Psoas muscle (tissue), 8 donors: Measurements from ENCODE around the gene CLCA1. TPM values are rescaled to one million over a fixed set of nuclear protein-coding genes. Genes with fewer than 3 reads are reported as not detected.

ENCODE experiments used
- ATAC-seq, 4 donors: fragments of 200-7000 bp; cut with Tn5 transposase; one replicate each; pipeline ENCODE4 v1.9.1; 2020; ENCODE audit warnings: moderate library complexity in 3 of 4, mild to moderate bottlenecking in 2 of 4
- DNase-seq, 2 donors: peaks; one replicate each; pipeline ENCODE4 v3.0.0-alpha.2; 2020
- H3K27ac ChIP-seq: fragments of 200-600 bp; one replicate; pipeline ENCODE4 v1.8.0; 2022
- H3K27me3 ChIP-seq, 3 donors: fragments of 200-600 bp in 1 of 3; one replicate each; pipeline versions ENCODE4 v1.6.1 to v1.8.0; 2013 to 2022; ENCODE audit warnings: low read length in 2 of 3, mild to moderate bottlenecking in 2 of 3, moderate library complexity in 1 of 3; ENCODE audit not compliant: insufficient read depth in 3 of 3
- H3K36me3 ChIP-seq, 2 donors: fragments of 200-600 bp in 1 of 2; one replicate each; pipeline versions ENCODE4 v1.6.1 to v1.8.0; 2013 to 2022; ENCODE audit warnings: low read depth in 1 of 2, mild to moderate bottlenecking in 1 of 2, moderate library complexity in 1 of 2; ENCODE audit not compliant: insufficient read depth in 1 of 2
- H3K4me1 ChIP-seq: fragments of 200-600 bp; one replicate; pipeline ENCODE4 v1.8.0; 2022
- H3K4me3 ChIP-seq: fragments of 200-600 bp; one replicate; pipeline ENCODE4 v1.8.0; 2022; ENCODE audit warnings: mild to moderate bottlenecking
- H3K9me3 ChIP-seq: fragments of 200-600 bp; one replicate; pipeline ENCODE4 v1.8.0; 2022
- WGBS, 3 donors: extraction: QIAGEN DNeasy Blood & Tissue Kit; methylation state at CpG; one replicate each; pipeline versions ENCODE4 v1.1.6 to v1.1.7; 2013; 5-methylcytosine and 5-hydroxymethylcytosine counted together
- intact Hi-C, 2 donors: fragments of 100-400 bp; cut with DNase I; formaldehyde crosslinking; loops; one replicate each; pipeline versions ENCODE4 v1.11.0 to v1.14.2; 2022
- polyA plus RNA-seq, 3 donors: library from polyadenylated mRNA; stranded (reverse); fragments of 200-250 nt; gene quantifications; one replicate each; pipeline ENCODE4 v1.2.3, GENCODE V29; 2013
- total RNA-seq, 4 donors: library from RNA; stranded (reverse); fragmentation: NEBNext Ultra II Directional in 2 of 4; extraction: Animal tissue kit (Norgen Biotek cat#: 25700) in 2 of 4; gene quantifications; one replicate each; pipeline versions ENCODE4 v1.2.1 to v1.2.4, GENCODE V29; 2021 to 2023
- TF ChIP-seq, protein P1 (sequence below): fragments of 200-600 bp; IDR thresholded peaks from one replicate; pipeline ENCODE4 v1.8.0; 2022; ENCODE audit warnings: antibody characterized with exemption
- donor health status: healthy with polysubstance abuse.
- donor health status: DM: no; HTN: no; CAD: no; lungs with moderate emphysema.
- donor health status: Bipolar disorder and iron deficiency.
- donor health status: healthy.
- donor health status: DM: yes; HTN: yes; CAD: no.
- donor health status: DM: no; HTN: no; CAD: no.
- donor health status: DM: no; HTN: no; CAD: no.
- donor health status: DM: yes; HTN: yes; CAD: no.

CLCA1 gene
- total and polyA plus RNA-seq, 7 donors, result 0.03 to 0.09 (median 0.07) TPM; not detected in 4

DNA sequence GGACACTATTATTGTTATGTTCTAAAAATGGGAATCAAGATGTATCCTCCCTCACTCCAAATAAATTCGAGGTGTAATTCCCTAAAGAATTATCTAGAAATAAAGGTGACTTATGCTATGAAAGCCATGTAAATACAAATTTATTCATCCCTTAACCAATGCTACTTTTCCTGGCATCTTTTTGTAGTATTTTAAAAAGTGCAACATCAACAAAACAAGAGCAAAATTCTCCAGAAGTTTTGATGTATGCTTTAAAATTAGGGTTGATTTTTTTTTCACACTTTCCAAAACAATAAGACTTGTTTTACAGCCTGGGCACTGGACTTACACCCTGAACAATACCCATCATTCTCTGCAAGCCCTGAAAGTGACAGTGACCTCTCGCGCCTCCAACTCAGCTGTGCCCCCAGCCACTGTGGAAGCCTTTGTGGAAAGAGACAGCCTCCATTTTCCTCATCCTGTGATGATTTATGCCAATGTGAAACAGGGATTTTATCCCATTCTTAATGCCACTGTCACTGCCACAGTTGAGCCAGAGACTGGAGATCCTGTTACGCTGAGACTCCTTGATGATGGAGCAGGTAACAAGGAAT, 21.4 kb upstream of the CLCA1 start:
- Histone ChIP-seq H3K36me3 (no peaks in the 10 kb centered on the region), H3K4me3 (no peak overlapping the region), H3K9me3 (no peaks in the 10 kb centered on the region), H3K27me3 (no peaks in the 10 kb centered on the region), H3K4me1 (no peaks in the 10 kb centered on the region), H3K27ac (no peak overlapping the region)
- ATAC-seq (no peak), DNase-seq (no peak)
- 67 to 77% (median 70%) methylated on average over 4 of the region's 4 CpGs for WGBS, 3 donors
- intact Hi-C loops, result no loop called here
- TF ChIP-seq, protein P1, sequence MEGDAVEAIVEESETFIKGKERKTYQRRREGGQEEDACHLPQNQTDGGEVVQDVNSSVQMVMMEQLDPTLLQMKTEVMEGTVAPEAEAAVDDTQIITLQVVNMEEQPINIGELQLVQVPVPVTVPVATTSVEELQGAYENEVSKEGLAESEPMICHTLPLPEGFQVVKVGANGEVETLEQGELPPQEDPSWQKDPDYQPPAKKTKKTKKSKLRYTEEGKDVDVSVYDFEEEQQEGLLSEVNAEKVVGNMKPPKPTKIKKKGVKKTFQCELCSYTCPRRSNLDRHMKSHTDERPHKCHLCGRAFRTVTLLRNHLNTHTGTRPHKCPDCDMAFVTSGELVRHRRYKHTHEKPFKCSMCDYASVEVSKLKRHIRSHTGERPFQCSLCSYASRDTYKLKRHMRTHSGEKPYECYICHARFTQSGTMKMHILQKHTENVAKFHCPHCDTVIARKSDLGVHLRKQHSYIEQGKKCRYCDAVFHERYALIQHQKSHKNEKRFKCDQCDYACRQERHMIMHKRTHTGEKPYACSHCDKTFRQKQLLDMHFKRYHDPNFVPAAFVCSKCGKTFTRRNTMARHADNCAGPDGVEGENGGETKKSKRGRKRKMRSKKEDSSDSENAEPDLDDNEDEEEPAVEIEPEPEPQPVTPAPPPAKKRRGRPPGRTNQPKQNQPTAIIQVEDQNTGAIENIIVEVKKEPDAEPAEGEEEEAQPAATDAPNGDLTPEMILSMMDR, result no peak

DNA sequence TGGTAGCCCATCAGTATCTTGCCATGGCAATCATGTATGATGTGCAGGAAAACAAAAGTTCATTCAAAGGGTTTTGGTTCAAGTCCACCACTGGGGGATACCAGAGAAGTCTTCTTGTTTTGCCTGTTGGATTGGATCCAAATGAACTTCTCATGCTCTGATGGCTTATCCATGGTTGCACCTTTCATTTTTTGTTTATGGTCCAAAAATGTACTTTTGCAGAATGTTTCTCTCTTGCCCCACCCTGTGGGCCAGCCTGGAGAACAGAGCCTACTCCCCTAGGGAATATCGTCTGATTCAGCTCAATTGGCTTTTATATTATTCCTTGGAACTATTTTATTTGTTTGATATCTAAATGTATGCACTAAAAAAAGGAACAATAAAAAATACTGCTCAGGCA, 20.1 kb upstream of the CLCA1 start:
- DNase-seq (no peak), ATAC-seq (no peak)
- intact Hi-C loops, result no loop called here
- Histone ChIP-seq H3K27me3 (no peaks in the 10 kb centered on the region), H3K4me1 (no peaks in the 10 kb centered on the region), H3K36me3 (no peaks in the 10 kb centered on the region), H3K9me3 (no peaks in the 10 kb centered on the region), H3K27ac (no peak overlapping the region), H3K4me3 (no peak overlapping the region)
- TF ChIP-seq, protein P1, result no peak
- WGBS, 3 donors, result 64 to 69% (median 66%) methylated on average over 1 of the region's 1 CpG

DNA sequence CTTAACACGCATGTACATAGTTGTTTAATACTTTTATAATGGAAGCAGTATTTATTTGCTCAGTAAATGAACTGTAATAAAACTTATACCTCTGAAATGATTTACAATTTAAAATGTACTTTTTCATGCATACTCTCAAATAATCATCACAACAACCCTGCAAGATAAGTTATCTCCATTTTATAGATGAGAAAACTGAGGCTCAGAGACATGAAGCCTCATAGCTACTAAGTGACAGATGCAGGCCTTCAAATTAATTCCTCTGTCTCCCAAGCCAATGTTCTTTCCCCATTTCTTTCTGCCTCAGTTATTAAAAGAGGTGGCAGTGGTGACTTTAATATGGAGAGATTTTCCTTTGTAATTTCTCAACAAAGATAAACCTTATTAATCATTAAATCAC, 19.6 kb upstream of the CLCA1 start:
- H3K4me3 ChIP-seq, result no peak overlapping the region
- intact Hi-C loops, result no loop called here
- H3K9me3 ChIP-seq, result no peaks in the 10 kb centered on the region
- 91 to 96% (median 95%) methylated on average over 1 of the region's 1 CpG for WGBS, 3 donors
- no peaks in the 10 kb centered on the region for H3K4me1 ChIP-seq
- H3K27ac ChIP-seq, result no peak overlapping the region
- no peaks in the 10 kb centered on the region for H3K27me3 ChIP-seq
- no peak for ATAC-seq
- TF ChIP-seq, protein P1, result no peak
- DNase-seq, result no peak
- no peaks in the 10 kb centered on the region for H3K36me3 ChIP-seq

DNA sequence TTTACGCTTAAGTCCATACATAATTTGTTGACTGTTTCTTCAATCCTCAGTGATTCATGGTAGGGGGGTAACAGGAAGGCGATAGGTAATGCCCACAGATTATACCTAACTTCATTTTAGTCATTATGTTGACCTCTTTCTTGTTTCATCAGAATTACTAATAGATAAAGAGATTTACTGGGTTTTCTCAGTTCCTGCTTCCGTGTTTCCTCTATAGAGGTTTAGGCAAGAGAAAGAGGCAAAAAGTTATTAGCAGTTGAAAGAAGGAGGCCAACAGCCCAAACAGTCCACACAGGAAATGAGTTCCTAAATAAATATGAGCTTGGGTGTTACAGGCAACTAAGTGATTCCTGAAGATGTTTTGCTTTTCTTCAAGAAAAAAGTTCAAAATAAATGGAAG, 17.9 kb upstream of the CLCA1 start:
- Histone ChIP-seq H3K9me3 (no peaks in the 10 kb centered on the region), H3K27me3 (no peaks in the 10 kb centered on the region), H3K27ac (no peak overlapping the region), H3K36me3 (no peaks in the 10 kb centered on the region), H3K4me3 (no peak overlapping the region), H3K4me1 (no peaks in the 10 kb centered on the region)
- TF ChIP-seq, protein P1, result no peak
- ATAC-seq, result no peak
- intact Hi-C loops, result no loop called here
- no peak for DNase-seq
- WGBS, 3 donors, result 59 to 64% (median 60%) methylated on average over 3 of the region's 3 CpGs

DNA sequence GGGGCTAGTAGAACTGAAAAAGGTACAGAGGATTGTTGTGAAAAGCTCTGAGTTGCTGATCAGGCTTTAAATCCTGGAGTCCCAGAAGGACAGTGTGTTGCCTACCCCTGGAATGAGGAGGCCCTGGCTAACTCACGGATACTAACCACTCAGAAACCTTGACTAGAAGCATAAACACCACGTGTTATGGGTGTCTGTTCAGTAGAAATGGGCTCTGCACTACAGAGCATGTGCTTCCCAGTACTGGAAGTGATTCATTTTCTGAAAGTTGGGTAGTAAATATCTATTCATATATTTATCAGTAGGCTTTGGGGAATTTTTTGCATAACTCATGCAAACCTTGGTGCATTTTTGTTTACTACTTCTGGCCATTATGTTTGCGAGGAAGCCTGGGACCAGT, 15.1 kb upstream of the CLCA1 start:
- H3K4me1 ChIP-seq, result no peaks in the 10 kb centered on the region
- H3K36me3 ChIP-seq, result no peaks in the 10 kb centered on the region
- H3K27me3 ChIP-seq, result peaks cover 0 to 2% (median 0%) of the 10 kb centered on the region in 3 donors
- intact Hi-C loops, result no loop called here
- ATAC-seq (no peak), DNase-seq (no peak)
- TF ChIP-seq, protein P1, result no peak
- H3K4me3 ChIP-seq, result no peak overlapping the region
- WGBS, 3 donors, result 67 to 71% (median 69%) methylated on average over 3 of the region's 3 CpGs
- no peak overlapping the region for H3K27ac ChIP-seq
- no peaks in the 10 kb centered on the region for H3K9me3 ChIP-seq
